GDM1 (cell line): ENCODE data around the gene SSC4D.
"Not testable (repeated sequence)": the region's sequence is repeated elsewhere in the genome, so short reads cannot be mapped to it uniquely, and the experiment has no call there.

ENCODE experiments used
- DNase-seq: peaks from one replicate; lab custom pipeline; 2025; lab: John Stamatoyannopoulos, UW

SSC4D gene

DNA sequence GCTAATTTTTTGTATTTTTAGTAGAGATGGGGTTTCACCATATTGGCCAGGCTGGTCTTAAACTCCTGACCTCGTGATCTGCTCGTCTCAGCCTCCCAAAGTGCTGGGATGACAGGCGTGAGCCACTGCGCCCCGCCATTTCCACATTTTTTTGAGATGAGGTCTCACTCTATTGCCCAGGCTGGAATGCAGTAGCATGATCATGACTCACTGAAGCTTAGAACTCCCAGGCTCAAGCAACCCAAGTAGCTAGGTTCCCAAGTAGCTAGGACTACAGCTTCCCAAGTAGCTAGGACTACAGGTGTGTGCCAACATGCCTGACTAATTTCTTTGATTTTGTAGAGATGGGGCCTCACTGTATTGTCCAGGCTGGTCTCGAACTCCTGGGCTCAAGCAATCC is 11.6 kb upstream of the SSC4D start:
- not testable (repeated sequence) for DNase-seq

DNA sequence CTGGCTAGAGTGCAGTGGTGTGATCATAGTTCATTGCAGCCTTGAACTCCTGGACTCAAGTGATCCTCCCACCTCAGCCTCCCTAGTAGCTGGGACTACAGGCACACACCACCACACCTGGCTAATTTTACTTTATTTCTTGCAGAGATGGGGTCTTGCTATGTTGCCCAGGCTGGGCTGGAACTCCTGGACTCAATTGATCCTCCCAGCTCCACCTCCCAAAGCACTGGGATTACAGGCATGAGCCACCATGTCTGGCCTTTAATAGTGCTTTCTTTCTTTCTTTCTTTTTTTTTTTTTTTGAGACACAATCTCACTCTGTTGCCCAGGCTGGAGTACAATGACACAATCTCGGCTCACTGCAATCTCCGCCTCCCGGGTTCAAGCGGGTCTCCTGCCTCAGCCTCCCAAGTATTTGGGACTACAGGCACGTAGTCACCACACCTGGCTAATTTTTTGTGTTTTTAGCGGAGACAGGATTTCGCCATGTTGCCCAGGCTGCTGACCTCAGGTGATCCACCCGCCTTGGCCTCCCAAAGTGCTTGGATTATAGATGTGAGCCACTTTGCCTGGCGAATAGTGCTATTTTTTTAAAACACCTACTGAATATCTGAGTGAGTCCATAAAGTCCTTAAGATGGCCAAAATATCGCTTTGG is 8.3 kb upstream of the SSC4D start:
- DNase-seq, result not testable (repeated sequence)

GRCh38 chr7:76412249-76412648 is 2.8 kb upstream of the SSC4D start:
- DNase-seq, result no peak

- no peak for DNase-seq
These were observed 2.1 kb upstream of the SSC4D start for GRCh38 chr7:76411626-76412025.

DNA sequence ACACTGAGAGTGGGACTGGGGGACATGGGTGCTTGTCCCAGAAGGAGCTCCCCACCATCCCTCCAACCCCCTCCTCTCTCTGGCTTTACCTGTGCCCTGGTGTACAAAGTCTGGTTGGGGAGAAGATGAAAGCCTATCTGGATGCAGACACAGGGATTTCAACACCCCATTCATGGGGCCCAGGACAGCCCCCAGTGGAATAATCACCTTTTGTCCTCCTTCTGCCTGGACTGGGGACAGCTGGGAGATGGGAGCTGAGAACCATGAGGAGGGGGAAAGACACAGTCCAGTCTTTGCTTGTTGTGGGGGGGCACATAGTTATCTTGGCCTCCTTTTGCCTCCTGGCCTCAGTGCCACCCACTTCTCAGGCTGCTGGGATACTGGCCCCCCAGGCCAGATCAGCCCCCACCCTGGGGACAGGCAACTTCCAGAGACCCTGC is 1.4 kb downstream of the SSC4D start:
- no peak for DNase-seq

DNA sequence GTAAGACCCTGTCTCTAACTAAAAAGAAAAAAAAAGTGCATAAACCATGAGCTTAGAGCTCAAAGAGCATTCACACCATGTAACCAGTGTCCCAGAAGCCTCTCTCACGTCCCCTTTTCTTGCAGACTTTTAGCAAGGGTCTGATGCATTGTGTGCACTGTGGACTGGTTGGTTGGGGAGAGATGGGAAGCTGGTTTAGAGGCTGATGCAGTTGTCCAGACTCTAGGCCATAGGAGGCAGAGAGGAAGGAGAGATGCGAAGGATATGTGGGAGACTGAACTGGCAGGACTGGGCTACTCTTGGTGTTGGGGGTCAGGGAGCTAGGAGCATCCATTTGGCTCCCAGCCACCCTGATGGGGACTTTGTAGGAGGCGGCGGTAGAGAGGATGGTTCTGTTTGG is 1.8 kb downstream of the SSC4D start:
- no peak for DNase-seq

DNA sequence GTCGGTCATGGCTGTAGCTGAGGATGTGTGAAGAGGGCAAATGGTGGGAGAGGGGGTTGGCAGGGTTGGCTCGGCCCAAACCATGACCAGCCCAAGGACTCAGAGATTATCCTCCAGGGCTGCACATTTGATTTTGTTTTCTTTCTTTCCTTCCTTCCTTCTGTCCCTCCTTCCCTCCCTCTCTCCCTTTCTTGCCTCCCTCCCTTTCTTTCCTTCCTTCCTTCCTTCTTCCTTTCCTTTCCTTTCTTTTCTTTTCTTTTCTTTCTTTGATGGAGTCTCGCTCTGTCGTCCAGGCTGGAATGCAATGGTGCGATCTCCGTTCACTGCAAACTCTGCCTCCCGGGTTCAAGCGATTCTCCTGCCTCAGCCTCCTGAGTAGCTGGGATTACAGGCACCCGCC is 3.8 kb downstream of the SSC4D start:
- DNase-seq, result no peak

- DNase-seq, result peak; percentile 72
These were observed 5.6 kb downstream of the SSC4D start for GRCh38 chr7:76403780-76404494.

DNA sequence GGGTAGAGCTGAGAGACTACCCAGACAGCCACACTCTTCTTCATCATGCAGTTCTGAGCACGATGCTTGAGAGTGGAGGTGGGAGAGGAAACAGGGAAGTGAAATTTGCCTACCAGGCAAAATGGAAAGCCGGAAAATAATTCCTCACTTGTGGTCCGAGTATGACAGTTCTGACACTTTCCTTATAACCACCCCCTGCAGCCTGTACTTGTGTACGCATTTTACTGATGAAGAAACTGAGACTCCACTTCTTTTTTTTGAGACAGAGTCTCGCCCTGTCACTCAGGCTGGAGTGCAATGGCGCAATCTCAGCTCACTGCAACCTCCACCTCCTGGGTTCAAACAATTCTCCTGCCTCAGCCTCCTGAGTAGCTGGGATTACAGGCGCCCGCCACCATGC is 6.4 kb downstream of the SSC4D start:
- DNase-seq, result not testable (repeated sequence)

DNA sequence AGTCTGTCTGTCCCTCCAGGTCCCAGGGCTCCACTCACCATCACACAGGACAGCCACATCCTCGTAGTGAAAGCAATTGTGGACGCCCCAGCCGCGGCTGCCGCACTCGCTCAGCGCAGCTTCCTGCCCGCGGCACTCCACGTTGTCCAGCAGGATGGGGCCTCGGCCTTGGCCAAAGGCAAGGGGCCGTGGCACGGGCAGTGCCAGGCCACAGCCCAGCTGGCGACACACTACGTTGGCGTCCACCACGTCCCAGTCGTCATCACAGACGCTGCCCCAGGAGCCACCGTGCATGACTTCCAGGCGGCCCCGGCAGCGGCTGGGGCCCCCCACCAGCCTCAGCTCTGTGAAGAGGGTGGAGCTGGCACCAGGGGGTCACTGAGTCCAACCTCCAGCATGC is 9.2 kb downstream of the SSC4D start:
- DNase-seq, result no peak

- peak; percentile 55 for DNase-seq
These were observed 11.9 kb downstream of the SSC4D start for GRCh38 chr7:76397409-76398183.

GRCh38 chr7:76396864-76397263 is 12.6 kb downstream of the SSC4D start:
- DNase-seq, result no peak

- DNase-seq, result no peak
These were observed 13.4 kb downstream of the SSC4D start for GRCh38 chr7:76395965-76396726.

DNA sequence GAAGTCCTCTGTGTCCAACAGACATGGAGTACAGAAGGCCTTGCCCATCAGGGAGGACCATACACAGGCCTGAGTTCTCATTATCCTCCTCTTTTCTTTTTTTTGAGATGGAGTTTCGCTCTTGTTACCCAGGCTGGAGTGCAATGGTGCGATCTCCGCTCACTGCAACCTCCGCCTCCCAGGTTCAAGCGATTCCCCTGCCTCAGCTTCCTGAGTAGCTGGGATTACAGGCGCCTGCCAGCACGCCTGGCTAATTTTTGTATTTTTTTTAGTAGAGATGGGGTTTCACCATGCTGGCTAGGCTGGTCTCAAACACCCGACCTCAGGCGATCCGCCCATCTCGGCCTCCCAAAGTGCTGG is 13.9 kb downstream of the SSC4D start:
- not testable (repeated sequence) for DNase-seq

- DNase-seq, result no peak
These were observed 14.5 kb downstream of the SSC4D start for GRCh38 chr7:76394957-76395356.

GRCh38 chr7:76393116-76394031 is 16.1 kb downstream of the SSC4D start:
- peak; percentile 83 for DNase-seq

DNA sequence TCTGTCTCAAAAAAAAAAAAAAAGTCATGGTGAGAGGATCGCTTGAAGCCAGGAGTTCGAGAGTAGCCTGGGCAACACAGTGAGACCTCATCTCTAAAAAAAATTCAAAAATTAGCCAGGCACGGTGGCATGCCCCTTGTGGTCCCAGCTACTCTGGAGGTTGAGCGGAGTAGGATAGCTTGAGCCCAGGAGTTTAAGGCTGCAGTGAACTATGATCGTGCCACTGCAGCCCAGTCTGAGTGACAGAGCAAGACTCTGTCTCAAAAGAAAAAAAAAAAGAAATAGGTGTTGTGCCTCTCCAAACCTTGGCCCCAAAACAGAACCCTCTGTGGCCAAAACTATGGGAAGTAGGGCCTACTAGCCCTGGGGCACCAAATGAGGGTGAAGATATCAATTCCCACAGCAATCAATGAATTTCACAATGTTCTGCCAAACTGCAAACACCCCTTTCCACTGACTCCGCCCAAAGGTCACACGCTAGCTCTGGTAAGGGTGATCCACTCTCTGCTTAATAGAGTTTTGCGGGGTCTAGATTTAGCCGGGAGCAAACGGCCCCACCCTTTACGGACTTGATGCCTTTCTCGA is 16.9 kb downstream of the SSC4D start:
- no peak for DNase-seq

- no peak for DNase-seq
These were observed 19.4 kb downstream of the SSC4D start for GRCh38 chr7:76390092-76390491.

GRCh38 chr7:76387789-76388188 is 21.7 kb downstream of the SSC4D start:
- not testable (repeated sequence) for DNase-seq

GRCh38 chr7:76386691-76387260 is 22.7 kb downstream of the SSC4D start:
- DNase-seq, result no peak
